ENCODE data around the gene ACAP3.

- TF ChIP-seq ZNF302 (CRISPR knock-in tag; IDR thresholded peaks at IDR 0.05) (no peak), POLR2AphosphoS2 (conservative IDR thresholded peaks at IDR 0.05; ENCODE audit: low read length) (no peak), ZC3H11A (IDR thresholded peaks at IDR 0.05) (no peak), CHD2 (IDR thresholded peaks at IDR 0.05; ENCODE audit: low read length, partially characterized antibody) (no peak), MYC (IDR thresholded peaks at IDR 0.05; ENCODE audit: borderline replicate concordance, low read length) (no peak), HOXB5 (CRISPR knock-in tag; IDR thresholded peaks at IDR 0.05) (no peak)
- TF ChIP-seq, protein P1, sequence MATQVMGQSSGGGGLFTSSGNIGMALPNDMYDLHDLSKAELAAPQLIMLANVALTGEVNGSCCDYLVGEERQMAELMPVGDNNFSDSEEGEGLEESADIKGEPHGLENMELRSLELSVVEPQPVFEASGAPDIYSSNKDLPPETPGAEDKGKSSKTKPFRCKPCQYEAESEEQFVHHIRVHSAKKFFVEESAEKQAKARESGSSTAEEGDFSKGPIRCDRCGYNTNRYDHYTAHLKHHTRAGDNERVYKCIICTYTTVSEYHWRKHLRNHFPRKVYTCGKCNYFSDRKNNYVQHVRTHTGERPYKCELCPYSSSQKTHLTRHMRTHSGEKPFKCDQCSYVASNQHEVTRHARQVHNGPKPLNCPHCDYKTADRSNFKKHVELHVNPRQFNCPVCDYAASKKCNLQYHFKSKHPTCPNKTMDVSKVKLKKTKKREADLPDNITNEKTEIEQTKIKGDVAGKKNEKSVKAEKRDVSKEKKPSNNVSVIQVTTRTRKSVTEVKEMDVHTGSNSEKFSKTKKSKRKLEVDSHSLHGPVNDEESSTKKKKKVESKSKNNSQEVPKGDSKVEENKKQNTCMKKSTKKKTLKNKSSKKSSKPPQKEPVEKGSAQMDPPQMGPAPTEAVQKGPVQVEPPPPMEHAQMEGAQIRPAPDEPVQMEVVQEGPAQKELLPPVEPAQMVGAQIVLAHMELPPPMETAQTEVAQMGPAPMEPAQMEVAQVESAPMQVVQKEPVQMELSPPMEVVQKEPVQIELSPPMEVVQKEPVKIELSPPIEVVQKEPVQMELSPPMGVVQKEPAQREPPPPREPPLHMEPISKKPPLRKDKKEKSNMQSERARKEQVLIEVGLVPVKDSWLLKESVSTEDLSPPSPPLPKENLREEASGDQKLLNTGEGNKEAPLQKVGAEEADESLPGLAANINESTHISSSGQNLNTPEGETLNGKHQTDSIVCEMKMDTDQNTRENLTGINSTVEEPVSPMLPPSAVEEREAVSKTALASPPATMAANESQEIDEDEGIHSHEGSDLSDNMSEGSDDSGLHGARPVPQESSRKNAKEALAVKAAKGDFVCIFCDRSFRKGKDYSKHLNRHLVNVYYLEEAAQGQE (IDR thresholded peaks at IDR 0.05): no peak
- TF ChIP-seq, protein P2, sequence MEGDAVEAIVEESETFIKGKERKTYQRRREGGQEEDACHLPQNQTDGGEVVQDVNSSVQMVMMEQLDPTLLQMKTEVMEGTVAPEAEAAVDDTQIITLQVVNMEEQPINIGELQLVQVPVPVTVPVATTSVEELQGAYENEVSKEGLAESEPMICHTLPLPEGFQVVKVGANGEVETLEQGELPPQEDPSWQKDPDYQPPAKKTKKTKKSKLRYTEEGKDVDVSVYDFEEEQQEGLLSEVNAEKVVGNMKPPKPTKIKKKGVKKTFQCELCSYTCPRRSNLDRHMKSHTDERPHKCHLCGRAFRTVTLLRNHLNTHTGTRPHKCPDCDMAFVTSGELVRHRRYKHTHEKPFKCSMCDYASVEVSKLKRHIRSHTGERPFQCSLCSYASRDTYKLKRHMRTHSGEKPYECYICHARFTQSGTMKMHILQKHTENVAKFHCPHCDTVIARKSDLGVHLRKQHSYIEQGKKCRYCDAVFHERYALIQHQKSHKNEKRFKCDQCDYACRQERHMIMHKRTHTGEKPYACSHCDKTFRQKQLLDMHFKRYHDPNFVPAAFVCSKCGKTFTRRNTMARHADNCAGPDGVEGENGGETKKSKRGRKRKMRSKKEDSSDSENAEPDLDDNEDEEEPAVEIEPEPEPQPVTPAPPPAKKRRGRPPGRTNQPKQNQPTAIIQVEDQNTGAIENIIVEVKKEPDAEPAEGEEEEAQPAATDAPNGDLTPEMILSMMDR (IDR thresholded peaks at IDR 0.05): no peak
Observed at GRCh38 chr1:1324084-1324523, 16.4 kb upstream of the ACAP3 start.
